Astrocyte of the spinal cord (primary cell): Measurements from ENCODE around the gene HSPA1B.
"Not testable (repeated sequence)": the region's sequence is repeated elsewhere in the genome, so short reads cannot be mapped to it uniquely, and the experiment has no call there.

Source experiments
- DNase-seq: peaks from one replicate; pipeline ENCODE4 v3.0.0; 2011; ENCODE audit warnings: low read depth, low spot score
- H3K4me3 ChIP-seq: 2 replicates; pipeline ENCODE4 v1.5.1; 2011; ENCODE audit warnings: low read depth, mild to moderate bottlenecking, low read length, moderate library complexity
- CTCF ChIP-seq: IDR thresholded peaks from 2 replicates; pipeline ENCODE4 v1.5.1; 2012; ENCODE audit warnings: low read depth, mild to moderate bottlenecking, low read length, inconsistent platforms
- in situ Hi-C: cut with HindIII; loops from 2 replicates; pipeline ENCODE4 v1.10.0; 2017; ENCODE audit warnings: low sequenced_read_pairs

Gene HSPA1B

GRCh38 chr6:31831350-31832215, 4.0 kb downstream of the HSPA1B start:
- H3K4me3 ChIP-seq = peak overlapping the region; percentile 72
- in situ Hi-C loops = no loop called here
- no peak for DNase-seq
- no peak for TF ChIP-seq CTCF

GRCh38 chr6:31834367-31835250, 7.1 kb downstream of the HSPA1B start:
- in situ Hi-C loops = no loop called here
- TF ChIP-seq CTCF = no peak

GRCh38 chr6:31836047-31836473, 8.5 kb downstream of the HSPA1B start:
- no peak for TF ChIP-seq CTCF
- peak overlapping the region; percentile 79 for H3K4me3 ChIP-seq
- in situ Hi-C loops = no loop called here
- no peak for DNase-seq

More at GRCh38 chr6:31834367-31835250, 7.1 kb downstream of the HSPA1B start:
- H3K4me3 ChIP-seq = peak overlapping the region; percentile 79
- DNase-seq = peak; percentile 89

GRCh38 chr6:31836474-31837368, 9.2 kb downstream of the HSPA1B start:
- in situ Hi-C loops = no loop called here
- peak overlapping the region; percentile 79 for H3K4me3 ChIP-seq
- DNase-seq = peak; percentile 56

GRCh38 chr6:31837369-31838113, 10.0 kb downstream of the HSPA1B start:
- DNase-seq = no peak

More at GRCh38 chr6:31836474-31837368, 9.2 kb downstream of the HSPA1B start:
- no peak for TF ChIP-seq CTCF

GRCh38 chr6:31838114-31838553, 10.6 kb downstream of the HSPA1B start:
- peak overlapping the region; percentile 79 for H3K4me3 ChIP-seq
- in situ Hi-C loops, DNase-seq: not testable (repeated sequence)

More at GRCh38 chr6:31837369-31838113, 10.0 kb downstream of the HSPA1B start:
- H3K4me3 ChIP-seq = peak overlapping the region; percentile 79
- in situ Hi-C loops = no loop called here
- no peak for TF ChIP-seq CTCF
